Measurements from ENCODE around the gene LRRFIP2.

DNA sequence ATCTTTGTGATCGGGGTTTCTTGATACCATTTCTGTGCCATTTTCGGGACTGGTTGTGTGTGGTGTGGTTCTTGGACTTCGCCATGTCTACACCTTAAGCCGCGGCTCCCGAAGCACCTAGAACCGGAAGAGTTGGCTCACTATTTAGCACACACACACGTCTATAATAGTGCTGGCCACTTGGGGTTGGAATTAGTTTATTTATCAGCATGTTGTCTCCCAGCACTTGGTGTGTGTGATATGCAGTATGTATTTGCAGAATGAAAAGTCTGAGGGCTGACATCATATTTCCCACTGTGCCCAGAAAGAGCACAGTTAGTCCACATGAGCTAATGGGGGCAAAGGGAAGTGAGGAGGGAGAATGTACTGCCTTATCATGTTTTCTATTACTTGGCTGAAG, 157.5 kb downstream of the LRRFIP2 start:
- no peak for TF ChIP-seq CTCF (IDR thresholded peaks at IDR 0.05)
- TF ChIP-seq POLR2A (IDR thresholded peaks at IDR 0.05) = no peak
